ENCODE results near the gene KRAS.
A peak's percentile ranks its signal among the peaks of the same experiment; 100 is the strongest.

The KRAS gene

DNA sequence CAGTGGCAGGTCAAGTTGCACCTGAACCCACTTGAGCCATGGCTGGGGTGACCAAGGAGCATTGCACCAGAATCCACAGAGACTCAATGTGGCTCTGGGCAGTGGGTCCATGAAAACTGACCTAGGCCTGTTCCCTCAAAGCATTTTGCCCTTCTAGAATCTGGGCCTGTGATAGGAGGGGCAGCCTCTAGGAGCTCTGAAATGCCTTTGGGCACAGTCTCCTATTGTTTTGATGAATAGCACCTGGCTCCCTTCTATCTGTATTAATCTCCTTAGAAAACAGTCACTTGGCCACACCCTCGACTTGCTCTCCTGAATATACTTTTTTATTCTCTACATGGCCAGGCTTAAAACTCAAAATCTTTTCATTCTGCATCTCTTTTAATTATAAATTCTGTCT lies 14.1 kb upstream of the KRAS start:
- no peak for DNase-seq

DNA sequence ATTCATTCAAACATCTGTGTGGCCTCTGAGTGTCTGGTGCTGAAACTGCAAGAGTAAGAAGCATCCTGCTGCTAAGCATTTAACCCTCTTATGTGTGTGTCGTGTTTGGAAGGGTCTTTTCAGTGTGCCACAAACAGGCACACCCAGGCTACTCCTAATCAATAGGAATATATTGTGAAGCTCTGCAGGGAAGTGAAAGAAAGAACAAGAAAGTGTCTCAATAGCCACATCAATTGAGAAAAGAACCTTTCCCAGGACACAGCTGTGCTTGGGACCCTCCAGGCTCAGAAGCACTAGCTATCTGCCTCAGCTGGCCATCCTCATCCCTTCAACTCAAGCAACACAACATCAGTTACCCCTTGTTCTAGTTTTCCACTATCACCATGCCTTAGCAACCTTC lies 13.4 kb upstream of the KRAS start:
- peaks cover 15% of the 10 kb centered on the region for H3K4me1 Mint-ChIP-seq
- ATAC-seq (no peak), DNase-seq (no peak)
- H3K4me3 Mint-ChIP-seq = no peak overlapping the region
- no peak overlapping the region for H3K27ac Mint-ChIP-seq
- H3K9me3 Mint-ChIP-seq = no peaks in the 10 kb centered on the region
- no peaks in the 10 kb centered on the region for H3K27me3 Mint-ChIP-seq

More for the DNA sequence above, 14.1 kb upstream of the KRAS start:
- ATAC-seq = no peak
- Mint-ChIP-seq H3K27me3 (no peaks in the 10 kb centered on the region), H3K4me1 (peaks cover 22% of the 10 kb centered on the region), H3K27ac (no peak overlapping the region), H3K9me3 (no peaks in the 10 kb centered on the region), H3K4me3 (no peak overlapping the region)

DNA sequence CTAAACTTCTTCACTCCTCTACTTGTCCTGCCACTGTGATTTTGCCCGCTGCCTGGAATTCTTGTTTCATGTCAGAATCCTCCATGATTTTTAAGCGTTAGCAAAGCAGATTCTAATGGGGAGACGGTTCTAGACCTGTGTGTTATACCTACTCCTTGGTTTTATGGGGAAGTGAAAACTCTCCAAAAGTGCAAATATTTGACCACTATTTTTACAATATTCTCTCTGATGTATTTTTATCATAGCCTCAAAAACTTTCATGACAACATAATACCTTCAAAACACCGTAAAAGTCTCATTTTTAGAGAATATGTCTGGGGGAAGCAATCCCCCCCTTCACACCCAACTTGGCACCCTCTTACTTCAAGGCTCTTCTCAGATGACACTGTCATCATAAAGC lies 12.9 kb upstream of the KRAS start:
- no peaks in the 10 kb centered on the region for H3K9me3 Mint-ChIP-seq
- DNase-seq (no peak), ATAC-seq (no peak)
- H3K4me1 Mint-ChIP-seq = peaks cover 12% of the 10 kb centered on the region
- no peak overlapping the region for H3K27ac Mint-ChIP-seq
- no peak overlapping the region for H3K4me3 Mint-ChIP-seq
- no peaks in the 10 kb centered on the region for H3K27me3 Mint-ChIP-seq

GRCh38 chr12:25262389-25263074 lies 11.8 kb upstream of the KRAS start:
- peaks cover 9% of the 10 kb centered on the region for H3K4me1 Mint-ChIP-seq
- H3K27me3 Mint-ChIP-seq = no peaks in the 10 kb centered on the region
- no peak overlapping the region for H3K4me3 Mint-ChIP-seq
- H3K27ac Mint-ChIP-seq = no peak overlapping the region
- DNase-seq (no peak), ATAC-seq (no peak)
- no peaks in the 10 kb centered on the region for H3K9me3 Mint-ChIP-seq

- ATAC-seq = no peak
- DNase-seq = no peak
- Mint-ChIP-seq H3K27me3 (peaks cover 3% of the 10 kb centered on the region), H3K4me3 (no peak overlapping the region), H3K9me3 (peaks cover 0 to 2% of the 10 kb centered on the region in 2 donors), H3K27ac (no peak overlapping the region), H3K4me1 (peaks cover 10% of the 10 kb centered on the region)
Measured at GRCh38 chr12:25257590-25258324, 7.0 kb upstream of the KRAS start.

GRCh38 chr12:25256826-25257225 lies 6.1 kb upstream of the KRAS start:
- peaks cover 0 to 7% of the 10 kb centered on the region in 2 donors for H3K9me3 Mint-ChIP-seq
- H3K4me1 Mint-ChIP-seq = peaks cover 16% of the 10 kb centered on the region
- H3K4me3 Mint-ChIP-seq = no peak overlapping the region
- no peak overlapping the region for H3K27ac Mint-ChIP-seq
- DNase-seq = no peak
- ATAC-seq = no peak
- peaks cover 9% of the 10 kb centered on the region for H3K27me3 Mint-ChIP-seq

DNA sequence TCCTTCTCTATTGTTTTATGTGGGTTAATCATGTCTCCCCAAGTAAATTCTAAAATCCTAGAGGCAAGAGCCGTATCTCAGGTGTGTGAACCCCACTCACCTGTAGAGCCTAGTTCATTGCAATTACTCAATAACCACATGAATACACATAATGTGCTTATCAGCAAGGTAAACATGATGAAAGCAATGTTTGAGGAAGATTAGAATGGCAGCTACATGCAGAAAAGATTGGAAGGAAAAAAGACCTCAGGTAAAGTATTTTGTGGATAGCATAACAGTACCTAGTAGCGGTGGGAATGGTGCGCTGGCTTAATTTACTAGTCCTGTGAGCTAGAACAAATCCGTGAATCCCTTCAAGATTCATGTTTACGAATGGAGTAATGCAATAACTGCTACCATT lies 5.3 kb upstream of the KRAS start:
- H3K27ac Mint-ChIP-seq = no peak overlapping the region
- H3K27me3 Mint-ChIP-seq = peaks cover 9% of the 10 kb centered on the region
- H3K9me3 Mint-ChIP-seq = peaks cover 0 to 7% of the 10 kb centered on the region in 2 donors
- peaks cover 21% of the 10 kb centered on the region for H3K4me1 Mint-ChIP-seq
- H3K4me3 Mint-ChIP-seq = no peak overlapping the region
- ATAC-seq (no peak), DNase-seq (no peak)

DNA sequence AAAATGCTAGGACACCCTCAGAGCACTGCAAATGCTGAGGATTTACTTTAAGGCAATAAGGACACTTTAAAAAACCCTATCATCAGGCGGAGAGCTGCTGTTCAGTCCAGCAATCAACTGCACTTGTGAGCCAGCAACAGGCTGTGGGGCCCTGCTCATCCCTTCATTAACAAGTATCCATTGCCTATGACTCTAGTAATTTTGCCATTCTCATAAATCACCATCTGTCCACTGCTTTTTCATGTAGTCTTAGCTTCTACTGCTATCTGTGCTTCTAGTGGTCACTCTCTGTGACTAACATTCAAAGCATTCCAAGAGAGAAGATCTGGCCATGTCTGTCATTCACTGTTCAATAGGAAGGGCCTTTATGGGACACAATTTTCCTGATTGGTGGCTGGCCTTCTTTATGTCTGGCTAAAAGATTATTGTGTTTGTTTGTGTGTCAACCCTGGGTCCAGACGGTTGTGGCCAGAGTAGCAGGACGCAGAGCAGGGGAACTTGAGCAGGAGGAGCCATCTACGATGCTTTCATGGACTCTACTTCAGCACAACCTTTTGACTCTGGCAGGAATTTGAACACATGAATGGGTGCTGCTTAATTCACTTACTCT lies 3.6 kb upstream of the KRAS start:
- ATAC-seq (no peak), DNase-seq (no peak)
- H3K4me1 Mint-ChIP-seq = peaks cover 27% of the 10 kb centered on the region
- no peak overlapping the region for H3K27ac Mint-ChIP-seq
- H3K4me3 Mint-ChIP-seq = no peak overlapping the region
- peaks cover 9% of the 10 kb centered on the region for H3K27me3 Mint-ChIP-seq
- H3K9me3 Mint-ChIP-seq = peaks cover 0 to 7% of the 10 kb centered on the region in 2 donors

- ATAC-seq (no peak), DNase-seq (no peak)
- peaks cover 0 to 7% of the 10 kb centered on the region in 2 donors for H3K9me3 Mint-ChIP-seq
- H3K4me1 Mint-ChIP-seq = peaks cover 34% of the 10 kb centered on the region
- peaks cover 9% of the 10 kb centered on the region for H3K27me3 Mint-ChIP-seq
- no peak overlapping the region for H3K4me3 Mint-ChIP-seq
- no peak overlapping the region for H3K27ac Mint-ChIP-seq
Measured at GRCh38 chr12:25253371-25254068, 2.8 kb upstream of the KRAS start.

- Mint-ChIP-seq H3K27ac (no peak overlapping the region), H3K9me3 (peaks cover 0 to 7% of the 10 kb centered on the region in 2 donors), H3K27me3 (peaks cover 9% of the 10 kb centered on the region), H3K4me1 (peaks cover 39% of the 10 kb centered on the region), H3K4me3 (no peak overlapping the region)
- DNase-seq (no peak), ATAC-seq (no peak)
Measured at GRCh38 chr12:25252946-25253345, 2.2 kb upstream of the KRAS start.

DNA sequence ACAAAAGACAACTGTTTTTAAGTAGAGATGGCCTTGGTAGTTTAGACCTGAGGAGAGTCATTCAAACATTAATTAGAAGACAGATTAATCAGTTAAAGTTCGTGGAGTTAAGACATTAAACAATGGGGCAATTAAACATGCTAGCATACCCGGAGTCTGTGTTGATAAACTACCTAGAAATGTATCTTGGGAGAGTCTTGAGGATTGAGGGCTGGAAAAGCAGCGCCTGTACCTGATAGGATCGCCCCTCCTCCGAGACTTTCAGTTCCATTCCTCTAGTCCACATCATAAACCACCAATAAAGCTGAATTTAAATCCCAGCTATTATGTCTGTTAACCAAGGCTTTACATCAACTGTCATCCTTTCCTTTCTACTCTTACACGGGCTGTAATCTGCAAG lies 1.0 kb upstream of the KRAS start:
- ATAC-seq (no peak), DNase-seq (no peak)
- Mint-ChIP-seq H3K4me3 (peak overlapping the region; percentile 86 to 91), H3K4me1 (peaks cover 46% of the 10 kb centered on the region), H3K27me3 (peaks cover 9% of the 10 kb centered on the region), H3K27ac (no peak overlapping the region), H3K9me3 (peaks cover 0 to 7% of the 10 kb centered on the region in 2 donors)

- H3K27me3 Mint-ChIP-seq = peaks cover 9% of the 10 kb centered on the region
- peak overlapping the region; percentile 80 to 91 for H3K27ac Mint-ChIP-seq
- H3K4me3 Mint-ChIP-seq = peak overlapping the region; percentile 86 to 91
- H3K4me1 Mint-ChIP-seq = peaks cover 60% of the 10 kb centered on the region
- DNase-seq (peak; percentile 46 to 52), ATAC-seq (peak; percentile 73)
- H3K9me3 Mint-ChIP-seq = peaks cover 0 to 7% of the 10 kb centered on the region in 2 donors
Measured at GRCh38 chr12:25249931-25250738, 594 bp downstream of the KRAS start.

DNA sequence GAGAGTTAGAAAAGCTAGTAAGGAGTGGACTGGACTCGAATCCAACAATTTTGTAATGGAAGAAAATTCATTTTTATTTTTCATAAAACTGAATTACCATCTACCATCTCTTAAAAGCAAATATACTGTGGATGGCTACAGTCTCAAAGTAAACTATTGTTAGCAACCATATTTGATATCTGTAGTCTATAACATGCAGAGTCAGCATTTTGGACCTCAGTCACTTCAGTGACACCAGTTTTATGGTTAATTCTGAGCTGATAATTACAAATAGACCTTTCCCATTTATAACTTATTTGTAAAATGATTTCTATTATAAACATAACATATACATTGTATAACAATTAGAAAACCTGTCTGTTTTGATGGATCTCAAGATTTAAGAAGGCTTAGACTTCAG lies 2.0 kb downstream of the KRAS start:
- Mint-ChIP-seq H3K4me1 (peaks cover 66% of the 10 kb centered on the region), H3K4me3 (peak overlapping the region; percentile 52 to 86), H3K27me3 (peaks cover 9% of the 10 kb centered on the region), H3K27ac (no peak overlapping the region), H3K9me3 (peaks cover 0 to 7% of the 10 kb centered on the region in 2 donors)
- ATAC-seq (no peak), DNase-seq (no peak)

GRCh38 chr12:25248137-25248536 lies 2.6 kb downstream of the KRAS start:
- ATAC-seq = no peak
- Mint-ChIP-seq H3K27ac (no peak overlapping the region), H3K4me1 (peaks cover 66% of the 10 kb centered on the region)

GRCh38 chr12:25245491-25245890 lies 5.2 kb downstream of the KRAS start:
- no peak for DNase-seq
- Mint-ChIP-seq H3K4me3 (no peak overlapping the region), H3K27ac (no peak overlapping the region), H3K27me3 (no peaks in the 10 kb centered on the region), H3K4me1 (peaks cover 70% of the 10 kb centered on the region), H3K9me3 (no peaks in the 10 kb centered on the region)
- no peak for ATAC-seq

More at GRCh38 chr12:25248137-25248536, 2.6 kb downstream of the KRAS start:
- no peak for DNase-seq
- Mint-ChIP-seq H3K4me3 (no peak overlapping the region), H3K27me3 (peaks cover 9% of the 10 kb centered on the region), H3K9me3 (peaks cover 0 to 7% of the 10 kb centered on the region in 2 donors)
